NCI-H128 (cell line): ENCODE results near the gene SMIM30.

ENCODE experiments used
- DNase-seq: peaks from one replicate; lab custom pipeline; 2025; ENCODE audit not compliant: unreplicated experiment; lab: John Stamatoyannopoulos, UW

SMIM30 gene

DNA sequence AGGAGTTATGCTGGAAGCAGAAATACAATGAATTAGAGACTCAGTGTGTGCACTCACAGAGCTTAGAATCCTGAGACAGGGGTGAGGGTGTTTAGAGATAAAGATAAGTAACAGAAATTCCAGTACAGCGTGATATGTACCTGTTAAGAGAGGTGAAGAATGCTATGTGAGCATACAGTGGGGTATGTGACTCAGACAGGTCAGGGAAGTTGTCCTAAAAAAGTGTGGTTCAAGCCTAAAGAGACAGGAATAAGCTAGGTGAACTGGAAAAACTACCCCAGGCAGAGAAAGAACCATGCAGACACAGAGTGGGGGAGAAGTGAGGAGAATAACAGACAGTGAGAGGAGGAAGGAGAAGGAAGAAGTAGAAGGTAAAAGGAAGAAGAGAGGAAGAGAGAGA is 8.6 kb downstream of the SMIM30 start:
- no peak for DNase-seq

DNA sequence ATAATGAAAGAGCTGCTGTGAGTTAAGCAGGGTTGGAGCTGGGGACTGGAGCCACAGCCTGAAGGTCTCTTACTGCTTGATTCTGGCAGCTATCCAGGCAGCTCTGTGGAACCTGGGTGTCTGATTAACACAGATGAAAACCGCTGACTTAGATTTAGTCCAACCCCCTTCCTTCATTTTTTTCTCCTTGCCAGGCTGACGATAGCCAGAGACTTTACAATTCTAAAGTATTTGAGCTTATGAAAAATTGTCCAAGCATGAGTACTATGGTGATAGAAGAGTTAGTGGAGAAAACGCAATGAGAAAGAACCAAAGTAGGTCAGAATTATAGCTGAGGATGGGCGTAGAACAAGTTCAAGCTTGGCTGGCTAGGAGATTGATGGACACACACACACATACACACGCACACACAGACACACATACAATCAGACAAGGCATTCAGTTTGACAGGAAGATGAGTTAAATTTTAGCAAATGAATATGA is 18.2 kb downstream of the SMIM30 start:
- DNase-seq, result no peak

DNA sequence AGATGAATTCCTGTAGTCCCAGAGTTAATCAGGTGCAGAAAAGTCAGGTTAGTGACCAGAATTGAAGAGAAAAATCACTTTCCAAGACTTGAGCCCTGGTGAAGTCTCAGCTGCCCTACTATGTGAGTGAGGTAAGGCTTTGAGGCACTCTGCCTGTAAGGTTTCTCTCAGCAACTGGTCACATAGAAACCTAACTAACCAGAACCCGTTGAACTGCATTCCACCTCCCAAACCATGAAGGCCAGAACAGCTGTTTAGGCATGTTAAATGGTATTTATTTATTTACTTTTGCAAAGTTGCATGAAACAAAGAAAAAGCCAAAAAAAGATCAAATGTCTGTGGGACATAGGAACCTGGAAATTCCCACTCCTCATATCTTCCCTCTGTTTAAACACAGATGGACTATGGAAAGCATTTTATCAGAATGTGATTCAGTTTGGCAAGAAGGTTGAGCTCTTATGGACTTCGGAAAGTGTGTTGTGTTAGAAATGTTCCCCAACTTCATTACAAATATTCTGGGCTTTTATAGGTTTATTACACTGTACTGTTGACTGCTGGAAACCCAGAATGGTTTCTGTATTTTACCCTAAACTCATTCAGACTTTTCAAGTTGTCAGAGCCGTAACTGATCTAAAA is 19.0 kb downstream of the SMIM30 start:
- DNase-seq, result no peak

DNA sequence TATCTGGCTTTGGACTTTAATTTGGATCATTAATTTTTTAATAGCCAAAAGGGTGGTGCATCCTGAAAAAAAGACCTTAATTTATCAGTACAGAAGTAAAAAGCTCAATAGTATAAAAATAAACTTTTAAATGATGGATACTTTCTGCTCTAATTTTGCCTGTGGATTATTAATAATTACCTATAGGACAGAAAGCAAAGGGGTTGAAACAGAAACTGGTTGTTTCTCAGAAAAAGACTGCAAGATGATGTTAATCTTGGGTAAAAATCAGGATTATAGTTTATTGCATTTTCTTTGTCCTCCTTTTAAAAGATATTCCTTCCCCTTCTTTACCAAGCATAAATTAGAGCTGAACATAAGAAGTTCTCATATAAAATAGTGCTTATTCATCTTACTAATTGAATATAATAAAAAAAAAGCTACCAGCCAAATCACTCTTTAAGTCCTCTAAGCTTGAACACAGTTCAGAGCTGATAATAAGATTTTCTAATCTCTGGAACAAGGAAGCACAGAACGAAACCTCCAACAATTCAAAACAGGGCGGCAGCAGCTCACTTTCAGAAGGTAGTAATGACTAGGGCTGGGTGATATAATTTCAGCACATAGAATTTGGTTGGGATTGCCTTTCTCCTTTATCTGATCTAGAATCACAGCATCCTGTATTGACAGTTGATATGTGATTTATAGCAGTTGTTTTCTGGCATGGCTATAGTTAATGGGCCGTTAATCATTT is 23.7 kb downstream of the SMIM30 start:
- DNase-seq, result no peak

DNA sequence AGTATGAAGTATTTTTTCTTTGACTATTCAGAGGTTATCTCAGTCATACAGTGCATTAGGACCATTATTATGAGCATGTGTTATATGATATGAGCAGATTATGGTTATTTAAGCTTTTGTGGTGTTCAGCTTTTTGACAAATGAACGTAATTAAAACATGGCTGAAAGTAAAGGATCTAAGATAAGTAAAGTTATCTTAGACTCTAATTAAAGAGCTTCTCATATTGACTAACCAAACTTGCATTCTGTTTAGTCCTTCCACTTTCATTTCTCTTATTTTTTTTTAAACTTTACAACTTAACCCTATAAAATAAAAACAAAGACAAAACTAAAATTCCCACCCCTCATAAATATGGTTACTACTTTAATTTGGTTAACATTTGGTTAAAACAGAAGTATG is 24.8 kb downstream of the SMIM30 start:
- no peak for DNase-seq

DNA sequence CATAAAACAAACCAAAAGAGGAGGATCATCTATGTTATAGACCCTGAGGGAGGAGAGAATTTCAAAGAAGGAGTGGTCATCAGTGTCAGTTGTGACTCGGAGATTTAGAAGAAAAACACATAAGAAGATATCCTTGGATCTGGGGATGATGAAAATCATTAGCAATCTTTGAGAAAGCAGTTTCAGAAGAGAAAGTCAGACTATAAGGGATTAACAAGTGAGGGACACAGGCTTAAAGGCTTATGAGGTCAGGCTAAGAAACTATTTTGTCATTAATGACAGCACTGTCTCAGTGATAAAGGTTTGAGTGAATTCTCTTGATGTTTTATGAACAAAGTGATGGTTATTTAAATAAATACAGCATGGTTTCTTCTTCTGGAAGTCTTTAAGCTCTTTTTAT is 25.6 kb downstream of the SMIM30 start:
- no peak for DNase-seq

DNA sequence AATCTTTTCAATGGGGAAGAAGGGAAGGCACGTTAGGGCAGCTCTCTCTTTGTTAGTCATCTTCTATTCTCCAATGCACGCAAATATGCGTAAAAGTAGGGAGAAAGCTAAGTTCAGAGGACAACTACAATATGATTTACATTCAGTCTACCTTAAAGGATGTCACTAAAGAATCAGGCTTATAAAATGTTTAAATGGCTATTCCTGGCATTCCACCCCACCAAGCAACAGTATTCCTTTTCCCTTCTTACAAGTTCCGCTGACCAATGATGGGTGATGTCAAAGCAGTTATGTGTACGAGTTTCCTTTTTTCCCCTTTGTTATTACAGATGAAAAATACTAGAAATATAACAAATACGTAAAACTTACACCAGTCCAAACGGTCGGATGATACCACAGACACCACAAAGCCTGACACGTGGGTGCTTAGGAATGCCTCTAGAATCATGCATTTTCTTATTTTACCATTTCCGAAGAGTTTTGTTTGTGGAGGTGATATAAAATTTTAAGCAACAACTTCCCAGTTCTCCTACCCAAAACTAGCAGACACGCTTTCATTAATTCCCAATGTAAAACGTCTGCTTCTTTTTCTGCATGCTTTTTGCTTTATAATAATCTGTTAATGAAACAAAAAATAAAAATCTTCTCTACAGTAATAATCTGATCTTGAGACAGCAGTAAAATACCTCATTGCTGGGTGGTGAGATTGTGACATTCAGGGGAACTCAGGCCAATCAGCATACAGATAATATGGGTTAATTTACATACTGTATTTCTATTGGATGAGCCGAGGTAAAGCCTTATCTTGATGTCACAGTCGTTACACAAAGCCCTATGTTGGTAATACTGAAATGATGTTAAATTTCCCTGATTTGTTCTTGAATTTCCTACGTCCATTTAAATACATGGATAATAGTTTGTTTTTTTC is 31.0 kb downstream of the SMIM30 start:
- no peak for DNase-seq

DNA sequence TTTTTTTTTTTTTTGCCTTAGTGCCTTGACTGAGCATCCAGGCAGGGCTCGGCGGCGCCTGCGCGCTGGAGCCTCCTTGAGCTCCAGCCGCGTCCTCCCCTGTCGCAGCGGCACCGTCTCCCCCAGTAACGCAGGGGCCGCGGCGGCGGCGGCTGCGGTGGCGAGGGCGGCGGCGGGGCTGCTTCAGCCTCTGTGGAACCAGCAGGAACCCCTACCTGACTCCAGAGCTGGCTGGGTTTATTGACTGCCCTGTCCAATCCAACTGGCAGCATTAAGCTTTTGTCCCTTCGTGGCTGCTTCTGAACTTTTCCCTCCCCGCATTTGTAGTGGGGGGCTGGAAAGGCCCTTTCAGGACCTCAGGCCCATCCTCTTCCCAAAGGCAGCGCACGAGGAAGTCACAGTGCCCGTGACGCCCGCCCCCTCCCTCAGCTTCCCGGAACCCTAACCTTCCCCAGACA is 31.9 kb downstream of the SMIM30 start, which contains the start of gene GPR85:
GPR85 (minus strand) TSS at position 397 of the 458 bp plus-strand sequence. CDS start 2,106 bp downstream, outside the sequence.
- DNase-seq, result no peak

DNA sequence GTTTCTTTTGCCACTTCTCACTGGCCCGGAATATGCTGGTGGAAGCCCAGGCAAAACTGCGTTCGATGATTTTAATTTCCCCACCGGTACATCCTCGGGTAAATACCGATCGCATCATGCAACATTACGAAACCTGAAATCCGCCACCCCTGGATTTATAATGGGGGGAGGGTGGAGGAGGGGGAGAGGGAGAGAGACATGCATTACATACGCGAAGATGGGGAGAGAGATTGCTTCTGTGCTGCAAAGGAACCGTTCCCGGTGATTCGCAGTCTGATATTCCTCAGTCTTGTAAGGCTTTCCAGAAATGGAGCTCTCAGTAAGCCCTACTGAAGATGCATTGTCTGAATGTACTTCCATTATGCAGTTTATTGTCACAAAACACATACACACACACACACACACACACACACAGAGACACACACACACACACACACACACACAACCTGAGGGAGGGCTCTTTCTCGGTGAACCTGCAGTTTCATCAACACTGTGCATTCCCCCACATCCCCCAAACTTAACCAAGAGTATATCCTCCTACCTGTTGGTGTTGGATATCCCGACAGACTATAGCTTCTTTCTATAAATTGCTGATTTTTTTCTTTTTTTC is 32.5 kb downstream of the SMIM30 start:
- DNase-seq, result no peak

DNA sequence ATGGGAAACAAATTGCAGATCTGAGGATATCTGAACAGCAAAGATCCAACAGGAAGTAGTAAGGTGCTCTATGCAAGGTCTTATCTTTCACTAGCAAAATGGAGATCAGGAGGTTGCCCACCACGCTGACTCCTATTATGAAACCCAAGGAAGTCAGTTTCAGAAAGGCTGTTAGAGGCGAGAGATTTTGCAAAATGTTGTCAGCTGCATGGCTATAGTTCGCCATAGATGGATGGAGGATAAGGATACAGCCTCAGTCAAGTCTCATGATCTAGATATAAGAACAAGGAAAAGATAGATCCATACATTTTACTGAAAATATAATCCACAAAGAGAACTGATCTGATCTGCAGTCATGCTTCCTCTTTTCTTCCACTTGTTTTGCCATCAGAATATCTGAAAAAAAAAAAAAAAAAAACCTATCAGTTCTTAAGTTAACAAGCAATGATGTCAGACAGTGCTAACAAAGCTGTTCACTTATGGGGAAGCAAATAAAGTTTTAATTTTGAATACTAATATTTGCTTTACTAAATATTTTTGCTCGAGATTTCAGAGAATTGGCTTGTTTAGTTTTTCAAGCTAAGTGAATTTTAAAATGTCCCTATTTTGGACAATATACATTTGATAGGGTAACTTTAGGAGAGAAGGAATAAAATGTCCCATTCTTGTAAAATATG is 33.7 kb downstream of the SMIM30 start:
- no peak for DNase-seq

DNA sequence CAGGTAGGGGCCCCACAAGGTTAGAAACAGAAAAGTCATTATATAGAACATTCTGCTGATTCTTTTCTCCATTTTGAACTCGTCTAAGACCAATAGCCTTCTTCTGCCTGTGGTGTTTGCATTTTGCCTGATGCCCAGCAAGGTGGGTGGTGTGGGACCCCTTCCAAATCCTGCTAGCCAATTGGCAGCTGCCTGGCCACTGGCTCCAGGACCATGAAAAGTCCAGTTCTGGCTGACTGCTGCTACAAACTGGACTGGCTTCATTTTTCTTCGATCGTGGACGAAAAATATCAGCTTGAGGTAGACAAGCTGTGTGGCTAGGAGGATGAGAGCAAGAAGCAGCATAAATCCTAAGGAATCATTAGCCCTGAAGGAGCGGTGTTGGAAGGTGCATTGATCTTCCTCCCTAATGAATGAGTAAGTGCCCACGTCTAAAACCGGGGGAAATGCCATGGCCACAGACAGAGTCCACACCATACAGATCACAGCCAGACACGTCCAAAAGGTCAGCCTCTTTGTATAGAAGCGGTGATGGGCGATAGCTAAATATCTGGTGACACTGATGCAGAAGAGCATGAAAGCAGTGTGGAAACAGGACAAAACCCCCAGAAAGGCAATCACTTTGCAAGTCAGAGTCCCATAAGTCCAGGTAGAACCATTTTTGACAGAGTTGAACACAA is 34.4 kb downstream of the SMIM30 start:
- no peak for DNase-seq

DNA sequence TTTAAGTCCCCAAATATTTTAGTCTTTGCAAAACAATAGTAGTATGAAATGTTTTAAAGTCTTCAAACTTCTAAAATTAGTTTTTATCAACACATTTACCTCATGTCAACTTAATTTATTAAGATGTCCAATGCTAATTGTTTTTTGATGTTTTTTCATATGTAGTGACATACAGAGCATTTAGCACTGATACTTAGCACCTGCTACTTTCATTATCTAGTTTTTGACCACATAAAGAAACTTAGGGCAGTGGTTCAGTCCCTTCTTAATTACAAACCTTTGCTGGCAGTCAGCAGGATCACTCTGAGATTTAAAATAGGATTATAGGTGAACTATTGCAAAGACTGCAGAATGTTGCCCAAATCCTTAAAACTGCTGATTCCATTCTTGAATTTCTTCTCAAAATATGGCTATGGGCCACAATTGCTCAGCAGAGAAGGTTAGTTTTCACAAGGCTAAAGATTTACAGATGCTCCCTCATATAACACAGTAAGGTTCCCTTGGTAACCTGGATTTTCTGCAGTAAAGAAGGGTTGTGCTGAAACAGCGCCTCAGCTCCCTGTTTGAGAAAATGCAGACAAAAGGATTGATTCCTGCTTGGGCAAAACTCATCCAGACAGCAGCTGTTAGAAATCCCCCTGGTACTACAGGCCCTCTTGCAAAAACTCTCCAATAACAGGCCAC is 35.1 kb downstream of the SMIM30 start:
- no peak for DNase-seq

DNA sequence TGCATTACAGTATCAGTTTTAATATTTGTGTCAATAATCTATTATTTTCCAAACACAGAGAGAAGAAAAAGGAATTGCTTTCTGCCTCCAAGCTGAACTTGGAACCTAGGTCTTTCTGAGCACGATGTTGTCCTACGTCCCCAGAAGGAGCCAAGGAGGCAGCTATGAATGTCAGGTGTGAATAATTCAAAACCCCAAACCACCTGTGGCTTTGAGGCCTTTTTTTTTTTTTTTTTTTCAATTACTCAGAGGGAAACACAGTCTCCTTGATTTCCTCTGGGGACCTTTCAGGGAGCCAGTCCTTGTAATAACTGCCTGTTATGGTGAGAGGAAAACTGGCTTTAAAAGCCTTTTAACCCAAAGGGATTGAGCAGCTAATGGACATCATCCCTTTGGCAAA is 40.0 kb downstream of the SMIM30 start:
- DNase-seq, result no peak

DNA sequence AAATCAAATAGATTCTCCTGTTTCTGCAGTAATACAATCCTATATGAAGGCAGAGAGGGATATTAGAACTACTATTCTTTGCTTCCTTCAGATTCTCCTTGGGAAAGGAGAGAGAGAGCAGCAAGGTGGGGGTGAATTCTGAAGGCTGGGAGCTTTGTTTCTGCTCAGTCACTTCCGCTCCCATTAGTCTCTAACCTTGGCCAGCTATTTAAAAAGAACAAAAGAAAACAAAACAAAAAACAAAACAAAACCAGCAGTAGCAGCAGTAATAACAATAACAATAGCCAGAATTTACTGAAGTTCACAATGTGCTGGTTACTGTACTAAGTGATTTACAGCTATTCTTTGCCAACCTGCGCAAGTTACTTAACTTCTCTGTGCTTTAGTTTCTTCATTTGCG is 41.7 kb downstream of the SMIM30 start:
- no peak for DNase-seq

DNA sequence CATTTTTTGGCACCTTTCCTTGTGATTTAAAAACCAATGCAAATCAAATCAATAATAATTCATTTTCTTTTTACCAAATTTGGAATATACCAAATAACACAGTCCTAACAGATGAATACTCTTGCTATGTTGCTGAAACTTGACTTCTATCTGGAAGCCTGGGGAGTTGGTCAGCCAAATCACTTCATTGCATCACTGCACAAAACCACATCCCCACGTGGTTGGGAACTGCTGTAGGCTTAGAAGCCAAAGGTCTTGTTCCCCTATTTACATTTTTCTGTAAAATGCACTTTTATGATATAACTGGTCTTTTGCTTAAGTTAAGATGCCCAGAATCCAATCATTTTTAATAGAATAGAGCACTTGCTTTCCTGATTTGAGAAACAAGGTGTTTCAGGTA is 46.9 kb downstream of the SMIM30 start:
- DNase-seq, result no peak
